ENCODE measurements around the gene CACNA1B.
"Not testable (repeated sequence)": the region's sequence is repeated elsewhere in the genome, so short reads cannot be mapped to it uniquely, and the experiment has no call there.

The CACNA1B gene

DNA sequence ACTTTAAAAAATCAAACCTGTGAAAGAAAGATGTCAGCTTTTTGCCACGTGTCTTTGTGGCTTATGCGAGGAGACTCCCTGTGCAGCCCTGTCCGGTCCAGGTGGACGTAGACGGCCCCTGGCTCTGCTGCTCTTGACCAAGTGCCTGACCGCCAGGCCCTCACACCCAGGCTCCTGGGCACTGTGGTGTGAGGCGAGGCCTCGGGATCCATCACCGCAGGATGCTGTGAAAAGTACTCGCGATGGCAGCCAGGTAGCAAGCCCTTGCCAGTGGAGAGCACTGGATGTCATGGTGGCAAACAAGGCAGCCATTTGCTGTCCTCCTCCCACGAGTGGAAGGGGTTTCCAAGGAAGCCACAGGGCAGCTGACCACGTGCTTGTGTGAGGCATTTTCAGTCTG is 245.1 kb downstream of the CACNA1B start:
- Histone ChIP-seq H3K4me3 (ENCODE audit: low read length) (no peak overlapping the region), H3K4me1 (ENCODE audit: insufficient read depth, low read length) (no peaks in the 10 kb centered on the region), H3K9me3 (ENCODE audit: low read length) (no peaks in the 10 kb centered on the region), H3K27me3 (ENCODE audit: insufficient read depth, low read length) (no peaks in the 10 kb centered on the region), H3K36me3 (ENCODE audit: insufficient read depth, low read length) (no peaks in the 10 kb centered on the region), H2AFZ (ENCODE audit: low read depth, low read length) (no peak overlapping the region)

DNA sequence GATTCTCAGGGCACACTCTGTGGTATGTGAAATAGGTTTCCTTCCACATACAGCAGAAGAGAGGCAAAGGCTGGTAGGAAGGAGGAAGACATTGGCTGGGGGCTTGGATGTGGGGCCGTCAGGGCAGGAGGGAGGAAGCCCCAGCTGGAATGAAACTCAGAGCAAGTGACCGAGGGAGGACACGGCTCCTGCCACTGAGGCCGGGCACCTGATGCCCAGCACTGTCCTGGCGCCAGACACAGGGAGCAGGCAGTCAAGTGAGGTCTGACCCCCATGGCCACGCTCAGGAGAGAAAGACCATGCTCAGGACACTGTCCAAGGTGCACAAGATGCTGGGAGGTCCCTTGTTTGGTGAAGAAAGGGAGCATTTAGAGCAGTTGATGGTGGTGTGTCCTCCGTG is 245.5 kb downstream of the CACNA1B start:
- Histone ChIP-seq H3K27me3 (ENCODE audit: insufficient read depth, low read length) (no peaks in the 10 kb centered on the region), H2AFZ (ENCODE audit: low read depth, low read length) (no peak overlapping the region), H3K4me3 (ENCODE audit: low read length) (no peak overlapping the region), H3K4me1 (ENCODE audit: insufficient read depth, low read length) (no peaks in the 10 kb centered on the region), H3K36me3 (ENCODE audit: insufficient read depth, low read length) (no peaks in the 10 kb centered on the region), H3K9me3 (ENCODE audit: low read length) (no peaks in the 10 kb centered on the region)

DNA sequence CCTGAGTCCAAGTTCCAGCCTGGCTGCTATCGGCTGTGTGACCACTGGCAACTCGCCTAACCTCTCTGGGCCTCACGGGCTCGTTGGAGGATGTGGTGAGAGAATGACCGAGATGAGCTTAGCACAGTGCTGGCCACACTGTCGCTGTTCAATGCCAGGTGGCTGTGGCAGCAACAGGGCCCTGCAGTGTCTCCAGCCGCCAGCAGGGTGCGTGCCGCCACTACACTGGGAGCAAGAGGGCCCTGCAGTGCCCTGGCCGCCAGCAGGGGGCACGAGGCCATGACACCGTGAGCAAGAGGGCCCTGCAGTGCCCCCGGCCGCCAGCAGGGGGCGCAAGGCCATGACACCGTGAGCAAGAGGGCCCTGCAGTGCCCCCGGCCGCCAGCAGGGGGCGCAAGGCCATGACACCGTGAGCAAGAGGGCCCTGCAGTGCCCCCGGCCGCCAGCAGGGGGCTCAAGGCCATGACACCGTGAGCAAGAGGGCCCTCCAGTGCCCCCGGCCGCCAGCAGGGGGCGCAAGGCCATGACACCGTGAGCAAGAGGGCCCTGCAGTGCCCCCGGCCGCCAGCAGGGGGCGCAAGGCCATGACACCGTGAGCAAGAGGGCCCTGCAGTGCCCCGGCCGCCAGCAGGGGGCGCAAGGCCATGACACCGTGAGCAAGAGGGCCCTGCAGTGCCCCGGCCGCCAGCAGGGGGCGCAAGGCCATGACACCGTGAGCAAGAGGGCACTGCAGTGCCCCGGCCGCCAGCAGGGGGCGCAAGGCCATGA is 248.7 kb downstream of the CACNA1B start:
- not testable (repeated sequence) for H3K36me3 ChIP-seq (ENCODE audit: insufficient read depth, low read length); H3K27me3 ChIP-seq (ENCODE audit: insufficient read depth, low read length); H3K4me1 ChIP-seq (ENCODE audit: insufficient read depth, low read length); H2AFZ ChIP-seq (ENCODE audit: low read depth, low read length); H3K4me3 ChIP-seq (ENCODE audit: low read length); H3K9me3 ChIP-seq (ENCODE audit: low read length)

DNA sequence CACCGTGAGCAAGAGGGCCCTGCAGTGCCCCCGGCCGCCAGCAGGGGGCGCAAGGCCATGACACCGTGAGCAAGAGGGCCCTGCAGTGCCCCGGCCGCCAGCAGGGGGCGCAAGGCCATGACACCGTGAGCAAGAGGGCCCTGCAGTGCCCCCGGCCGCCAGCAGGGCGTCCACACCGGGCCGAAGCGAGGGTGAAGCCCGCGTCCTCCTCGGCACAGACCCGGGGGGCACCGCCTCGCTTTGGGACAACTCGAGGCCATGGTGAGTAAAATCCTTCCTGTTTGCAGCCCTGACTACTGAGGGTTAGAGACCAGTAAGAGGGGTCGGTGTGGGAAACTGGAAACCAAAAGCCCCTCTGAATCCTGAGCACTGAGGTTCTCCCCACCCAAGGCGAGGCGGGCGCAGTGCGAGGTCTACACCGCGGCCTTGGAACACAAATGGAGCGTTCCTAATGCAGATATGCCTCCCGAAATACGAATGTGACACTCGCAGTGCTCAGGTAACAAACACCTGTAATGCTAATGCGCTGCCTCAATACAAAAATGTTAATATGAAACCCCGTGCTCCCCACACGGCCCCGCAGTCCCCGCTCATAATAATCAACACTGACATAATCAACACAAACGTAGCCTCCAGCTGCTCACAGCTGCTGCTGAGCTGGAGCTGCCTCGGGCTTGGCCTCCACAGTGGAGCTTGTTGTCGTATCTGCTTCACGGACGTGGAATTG is 249.4 kb downstream of the CACNA1B start:
- H3K27me3 ChIP-seq (ENCODE audit: insufficient read depth, low read length); H3K4me1 ChIP-seq (ENCODE audit: insufficient read depth, low read length); H3K9me3 ChIP-seq (ENCODE audit: low read length); H2AFZ ChIP-seq (ENCODE audit: low read depth, low read length); H3K4me3 ChIP-seq (ENCODE audit: low read length); H3K36me3 ChIP-seq (ENCODE audit: insufficient read depth, low read length): not testable (repeated sequence)

DNA sequence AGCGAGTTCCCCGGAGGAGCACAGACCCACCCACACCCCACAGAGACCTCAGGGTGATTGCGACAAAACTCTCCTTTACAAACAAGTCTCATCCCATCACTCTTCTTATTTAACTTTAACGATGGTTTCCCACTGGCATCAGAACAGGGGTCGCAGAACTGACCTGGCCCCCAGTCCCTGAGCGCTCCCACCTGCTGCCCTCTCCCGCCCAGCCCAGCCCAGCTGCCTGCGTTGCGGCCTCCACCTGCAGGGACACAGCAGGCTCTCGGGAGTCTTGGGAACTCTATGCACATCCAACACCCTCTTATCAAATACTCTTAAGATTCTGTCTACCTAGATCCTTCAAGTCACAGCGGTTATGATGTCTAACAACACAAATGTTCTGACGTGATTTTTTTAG is 250.4 kb downstream of the CACNA1B start:
- not testable (repeated sequence) for H2AFZ ChIP-seq (ENCODE audit: low read depth, low read length); H3K9me3 ChIP-seq (ENCODE audit: low read length); H3K36me3 ChIP-seq (ENCODE audit: insufficient read depth, low read length); H3K4me3 ChIP-seq (ENCODE audit: low read length); H3K4me1 ChIP-seq (ENCODE audit: insufficient read depth, low read length); H3K27me3 ChIP-seq (ENCODE audit: insufficient read depth, low read length)

DNA sequence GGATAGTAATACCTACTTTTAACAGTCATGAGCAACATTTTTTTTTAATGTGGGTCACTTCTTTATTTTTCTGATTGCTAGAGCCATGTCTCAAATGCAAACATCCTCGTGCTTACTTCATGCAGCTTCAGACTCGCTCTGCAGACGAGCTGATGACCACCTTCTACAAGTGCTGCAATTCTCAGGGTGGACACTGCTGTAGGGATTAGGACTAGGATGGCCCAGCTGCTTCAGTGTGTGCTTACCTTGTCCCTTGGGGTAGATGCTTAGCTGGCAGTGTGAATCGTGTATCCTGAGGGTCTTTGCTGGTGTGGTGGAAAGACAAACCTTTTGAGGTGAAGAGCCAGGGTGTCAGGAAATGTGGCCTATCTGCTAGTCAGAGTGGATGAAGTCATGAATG is 251.7 kb downstream of the CACNA1B start:
- not testable (repeated sequence) for H3K9me3 ChIP-seq (ENCODE audit: low read length); H3K27me3 ChIP-seq (ENCODE audit: insufficient read depth, low read length); H3K4me1 ChIP-seq (ENCODE audit: insufficient read depth, low read length); H2AFZ ChIP-seq (ENCODE audit: low read depth, low read length); H3K36me3 ChIP-seq (ENCODE audit: insufficient read depth, low read length); H3K4me3 ChIP-seq (ENCODE audit: low read length)

DNA sequence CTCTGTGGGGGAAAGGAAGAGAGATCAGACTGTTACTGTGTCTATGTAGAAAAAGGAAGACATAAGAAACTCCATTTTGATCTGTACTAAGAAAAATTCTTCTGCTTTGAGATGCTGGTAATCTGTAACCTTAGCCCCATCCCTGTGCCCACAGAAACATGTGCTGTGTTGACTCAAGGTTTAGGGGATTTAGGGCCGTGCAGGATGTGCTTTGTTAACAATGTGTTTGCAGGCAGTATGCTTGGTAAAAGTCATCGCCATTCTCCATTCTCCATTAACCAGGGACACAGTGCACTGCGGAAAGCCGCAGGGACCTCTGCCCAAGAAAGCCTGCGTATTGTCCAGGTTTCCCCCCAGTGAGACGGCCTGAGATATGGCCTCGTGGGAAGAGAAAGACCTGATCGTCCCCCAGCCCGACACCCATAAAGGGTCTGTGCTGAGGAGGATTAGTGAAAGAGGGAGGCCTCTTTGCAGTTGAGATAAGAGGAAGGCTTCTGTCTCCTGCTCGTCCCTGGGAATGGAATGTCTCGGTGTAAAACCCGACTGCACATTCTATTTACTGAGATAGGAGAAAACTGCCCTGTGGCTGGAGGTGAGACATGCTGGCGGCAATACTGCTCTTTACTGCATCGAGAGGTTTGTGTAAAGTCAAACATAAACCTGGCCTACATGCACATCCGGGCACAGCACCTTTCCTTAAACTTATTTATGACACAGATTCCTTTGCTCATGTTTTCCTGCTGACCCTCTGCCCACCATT is 255.5 kb downstream of the CACNA1B start:
- H3K36me3 ChIP-seq (ENCODE audit: insufficient read depth, low read length); H3K9me3 ChIP-seq (ENCODE audit: low read length); H3K4me1 ChIP-seq (ENCODE audit: insufficient read depth, low read length); H3K4me3 ChIP-seq (ENCODE audit: low read length); H2AFZ ChIP-seq (ENCODE audit: low read depth, low read length); H3K27me3 ChIP-seq (ENCODE audit: insufficient read depth, low read length): not testable (repeated sequence)

DNA sequence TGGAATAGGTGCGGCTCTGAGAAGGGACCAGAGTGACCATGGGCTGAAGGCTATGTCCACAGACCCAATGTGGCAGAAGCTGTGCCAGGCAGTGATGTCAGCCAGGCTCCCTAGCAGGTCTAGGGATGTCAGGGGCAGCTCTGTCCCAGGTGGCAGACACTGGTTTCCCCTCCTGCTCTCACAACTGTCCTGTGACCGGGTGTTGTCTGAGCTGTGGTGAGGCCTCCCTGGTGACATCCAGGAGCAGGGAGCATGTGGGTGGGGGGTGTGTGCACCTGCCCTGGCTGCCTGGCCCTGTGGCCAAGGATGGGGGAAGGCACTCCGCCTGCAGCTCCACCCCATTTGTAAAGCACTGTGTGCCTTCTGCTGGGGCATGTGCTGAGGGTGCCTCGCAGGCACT is 257.0 kb downstream of the CACNA1B start:
- not testable (repeated sequence) for H2AFZ ChIP-seq (ENCODE audit: low read depth, low read length); H3K9me3 ChIP-seq (ENCODE audit: low read length); H3K4me3 ChIP-seq (ENCODE audit: low read length); H3K27me3 ChIP-seq (ENCODE audit: insufficient read depth, low read length); H3K4me1 ChIP-seq (ENCODE audit: insufficient read depth, low read length); H3K36me3 ChIP-seq (ENCODE audit: insufficient read depth, low read length)

DNA sequence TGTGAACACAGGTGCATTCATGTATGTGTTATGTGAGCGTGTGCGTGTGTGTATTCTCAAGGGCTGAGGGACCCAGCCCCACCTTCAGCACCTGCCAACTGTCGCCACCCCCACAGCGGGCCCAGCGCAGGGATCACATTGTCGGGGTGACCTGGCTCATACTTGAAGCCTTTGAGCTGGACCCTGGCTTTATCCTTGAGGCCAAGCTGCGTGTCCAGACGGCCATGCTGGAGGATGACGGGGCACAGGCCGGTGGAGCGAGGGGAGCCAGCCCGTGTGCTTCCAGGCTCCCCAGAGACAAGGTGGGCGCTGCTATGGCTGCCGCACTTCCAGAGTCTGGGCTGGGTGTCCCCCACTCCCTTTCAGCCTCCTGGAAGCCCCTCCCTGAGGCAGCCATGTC is 261.5 kb downstream of the CACNA1B start:
- not testable (repeated sequence) for H2AFZ ChIP-seq (ENCODE audit: low read depth, low read length); H3K36me3 ChIP-seq (ENCODE audit: insufficient read depth, low read length); H3K9me3 ChIP-seq (ENCODE audit: low read length); H3K4me3 ChIP-seq (ENCODE audit: low read length); H3K4me1 ChIP-seq (ENCODE audit: insufficient read depth, low read length); H3K27me3 ChIP-seq (ENCODE audit: insufficient read depth, low read length)

DNA sequence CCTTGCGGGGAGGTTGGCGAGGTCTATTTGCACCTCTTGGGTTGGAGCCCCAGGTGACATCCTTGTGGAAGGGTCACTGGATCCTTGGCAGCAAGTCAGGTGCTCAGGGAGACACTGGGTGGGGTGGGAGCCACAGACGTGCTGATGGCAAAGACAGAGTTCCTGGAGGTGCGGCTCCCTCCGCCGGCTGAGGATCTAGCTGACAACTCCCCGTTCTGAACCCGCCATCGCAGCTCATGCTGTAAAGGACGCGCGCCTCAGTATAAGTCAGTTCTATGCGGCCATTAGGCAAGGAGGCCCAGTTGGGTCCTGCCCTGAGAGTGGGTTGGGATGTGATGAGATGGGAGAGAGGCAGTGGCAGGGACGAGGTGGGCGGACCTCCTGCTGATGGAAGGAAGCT is 263.4 kb downstream of the CACNA1B start:
- H3K4me1 ChIP-seq (ENCODE audit: insufficient read depth, low read length); H3K9me3 ChIP-seq (ENCODE audit: low read length); H3K4me3 ChIP-seq (ENCODE audit: low read length); H3K27me3 ChIP-seq (ENCODE audit: insufficient read depth, low read length); H2AFZ ChIP-seq (ENCODE audit: low read depth, low read length); H3K36me3 ChIP-seq (ENCODE audit: insufficient read depth, low read length): not testable (repeated sequence)

DNA sequence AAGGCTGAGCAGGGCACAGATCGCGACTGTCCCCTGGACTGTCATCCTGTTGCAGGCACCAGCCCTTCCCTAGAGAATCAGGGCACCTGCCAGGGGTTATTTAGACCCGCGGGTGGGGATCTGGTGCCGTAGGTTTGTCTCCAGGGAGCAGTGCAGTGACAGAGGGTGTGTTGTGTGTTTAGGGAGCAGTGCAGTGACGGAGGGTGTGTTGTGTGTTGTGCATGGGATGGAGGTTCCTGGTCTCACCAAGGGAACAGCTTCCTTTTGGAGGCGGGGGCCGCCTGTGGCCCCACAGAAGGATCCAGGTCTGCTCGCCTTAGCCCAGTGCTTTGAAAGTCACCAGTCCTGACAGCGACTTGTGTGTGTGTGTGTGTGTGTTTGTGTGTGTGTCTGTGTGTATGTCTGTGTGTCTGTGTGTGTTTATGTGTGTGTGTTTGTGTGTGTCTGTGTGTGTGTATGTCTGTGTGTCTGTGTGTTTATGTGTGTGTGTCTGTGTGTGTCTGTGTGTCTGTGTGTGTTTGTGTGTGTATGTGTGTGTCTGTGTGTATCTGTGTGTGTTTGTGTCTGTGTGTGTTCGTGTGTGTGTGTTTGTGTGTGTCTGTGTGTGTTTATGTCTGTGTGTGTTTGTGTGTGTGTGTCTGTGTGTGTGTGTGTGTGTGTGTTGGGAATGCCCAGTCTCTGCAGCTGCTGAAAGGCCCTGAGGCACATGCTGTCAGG is 265.1 kb downstream of the CACNA1B start:
- H3K27me3 ChIP-seq (ENCODE audit: insufficient read depth, low read length); H3K4me1 ChIP-seq (ENCODE audit: insufficient read depth, low read length); H3K4me3 ChIP-seq (ENCODE audit: low read length); H3K9me3 ChIP-seq (ENCODE audit: low read length); H3K36me3 ChIP-seq (ENCODE audit: insufficient read depth, low read length); H2AFZ ChIP-seq (ENCODE audit: low read depth, low read length): not testable (repeated sequence)

DNA sequence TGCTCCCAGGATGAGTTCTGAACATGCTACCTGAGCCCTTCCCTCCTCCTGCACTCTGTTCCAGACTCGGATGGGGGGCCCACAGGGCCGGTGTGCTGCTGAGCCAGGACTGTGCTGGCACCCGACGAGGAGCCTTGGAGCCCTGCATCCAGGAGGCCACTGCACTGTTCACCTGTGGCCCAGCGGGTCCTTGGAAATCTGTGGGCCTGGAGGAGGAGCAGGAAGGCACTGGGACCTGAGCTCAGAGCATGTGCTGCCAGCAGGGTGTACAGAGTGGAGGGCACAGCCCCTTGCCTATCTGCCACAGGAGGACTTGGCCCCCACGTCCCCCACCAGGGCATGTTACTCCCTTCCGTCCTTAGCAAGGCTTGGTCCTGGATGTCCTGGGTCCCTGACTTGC is 265.9 kb downstream of the CACNA1B start:
- not testable (repeated sequence) for H3K4me3 ChIP-seq (ENCODE audit: low read length); H3K4me1 ChIP-seq (ENCODE audit: insufficient read depth, low read length); H3K36me3 ChIP-seq (ENCODE audit: insufficient read depth, low read length); H2AFZ ChIP-seq (ENCODE audit: low read depth, low read length); H3K9me3 ChIP-seq (ENCODE audit: low read length); H3K27me3 ChIP-seq (ENCODE audit: insufficient read depth, low read length)

DNA sequence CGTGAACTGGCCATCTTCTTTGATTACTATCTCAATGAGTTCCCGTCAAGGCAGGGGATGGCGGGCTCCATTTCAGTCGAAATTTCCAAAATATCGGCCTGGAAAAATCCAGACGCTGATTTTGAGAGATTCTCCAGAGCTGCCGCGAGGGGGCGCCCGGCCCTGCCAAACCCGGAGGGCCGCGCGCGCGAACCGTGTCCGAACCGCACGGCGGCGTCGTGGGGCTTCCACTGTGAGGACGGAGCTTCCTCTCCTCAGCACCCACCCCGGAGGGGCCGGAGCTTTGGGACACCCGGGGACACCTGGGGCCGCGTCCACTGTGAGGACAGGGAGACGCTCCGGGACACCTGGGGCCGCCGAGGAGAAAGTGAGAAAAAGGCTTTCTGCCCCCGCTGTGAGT is 270.0 kb downstream of the CACNA1B start:
- not testable (repeated sequence) for H3K36me3 ChIP-seq (ENCODE audit: insufficient read depth, low read length); H3K9me3 ChIP-seq (ENCODE audit: low read length); H3K4me1 ChIP-seq (ENCODE audit: insufficient read depth, low read length); H3K4me3 ChIP-seq (ENCODE audit: low read length); H2AFZ ChIP-seq (ENCODE audit: low read depth, low read length); H3K27me3 ChIP-seq (ENCODE audit: insufficient read depth, low read length)

Measured in neuron (in vitro differentiated cells).